ENCODE data around the gene MUC6.

- no peak for TF ChIP-seq CTCF (IDR thresholded peaks at IDR 0.05)
- TF ChIP-seq SIN3A (IDR thresholded peaks at IDR 0.05; ENCODE audit: borderline replicate concordance, insufficient read depth, low read depth, low read length) = no peak
- no peak for TF ChIP-seq POLR2AphosphoS5 (IDR thresholded peaks at IDR 0.05; ENCODE audit: low read depth, low read length)
- no peak for TF ChIP-seq REST (IDR thresholded peaks at IDR 0.05; ENCODE audit: insufficient read depth in 1 of 2, low read depth in 2 of 2, low read length in 1 of 2)
- TF ChIP-seq TCF7L2 (IDR thresholded peaks at IDR 0.05; ENCODE audit: low read depth, low read length) = no peak
Observed at GRCh38 chr11:1002406-1002984, 34.0 kb downstream of the MUC6 start.
